ENCODE data around the gene UGDH.
A peak's percentile ranks its signal among the peaks of the same experiment; 100 is the strongest.

UGDH gene

DNA sequence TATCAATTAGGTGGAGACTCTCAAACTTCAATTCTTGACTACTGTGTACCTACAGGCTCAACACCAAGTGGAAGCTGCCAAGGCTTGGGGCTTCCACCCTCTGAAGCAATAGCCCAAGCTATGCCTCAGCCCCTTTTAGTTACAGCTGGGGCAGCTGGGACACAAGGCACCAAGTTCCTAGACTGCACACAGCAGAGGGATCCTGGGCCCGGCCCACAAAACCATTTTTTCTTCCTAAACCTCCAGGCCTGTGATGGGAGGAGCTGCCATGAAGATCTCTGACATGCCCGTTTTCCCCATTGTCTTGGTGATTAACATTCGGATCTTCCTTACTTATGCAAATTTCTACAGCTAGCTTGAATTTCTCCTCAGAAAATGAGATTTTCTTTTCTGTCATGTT is 3.4 kb upstream of the UGDH start:
- peaks cover 20% of the 10 kb centered on the region for H3K79me2 ChIP-seq (ENCODE audit: control insufficient read depth, low read length)
- H3K36me3 ChIP-seq (ENCODE audit: control insufficient read depth, low read length) = peaks cover 7% of the 10 kb centered on the region; the same call in 1 of the 2 replicates
- no peaks in the 10 kb centered on the region for H4K20me1 ChIP-seq (ENCODE audit: control insufficient read depth, insufficient read depth, low read depth, low read length)

DNA sequence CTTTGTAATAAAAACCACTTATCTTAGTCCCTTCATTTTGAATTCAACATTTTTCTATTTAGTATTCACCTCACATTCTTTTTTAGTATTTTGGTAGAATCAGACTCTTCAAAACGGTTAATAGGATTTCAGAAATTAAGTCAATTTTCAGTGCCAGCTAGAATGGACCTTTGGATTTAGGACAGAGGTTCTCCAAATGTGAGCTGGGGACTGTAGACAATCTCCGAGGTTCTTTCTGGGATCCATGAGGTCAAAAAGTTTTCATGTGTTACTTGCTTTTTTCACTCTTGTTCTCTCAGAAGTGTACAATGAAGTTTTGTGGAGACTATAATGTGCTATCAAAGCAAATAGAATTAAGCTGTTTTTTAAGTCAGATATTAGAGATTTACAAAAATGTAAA is 2.3 kb upstream of the UGDH start:
- H3K4me3 ChIP-seq (ENCODE audit: low read length) = no peak overlapping the region
- no peak overlapping the region for H3K4me2 ChIP-seq (ENCODE audit: low read length)
- TF ChIP-seq EZH2phosphoT487 (IDR thresholded peaks at IDR 0.05; ENCODE audit: borderline replicate concordance, low read length) = no peak
- TF ChIP-seq, protein P1, sequence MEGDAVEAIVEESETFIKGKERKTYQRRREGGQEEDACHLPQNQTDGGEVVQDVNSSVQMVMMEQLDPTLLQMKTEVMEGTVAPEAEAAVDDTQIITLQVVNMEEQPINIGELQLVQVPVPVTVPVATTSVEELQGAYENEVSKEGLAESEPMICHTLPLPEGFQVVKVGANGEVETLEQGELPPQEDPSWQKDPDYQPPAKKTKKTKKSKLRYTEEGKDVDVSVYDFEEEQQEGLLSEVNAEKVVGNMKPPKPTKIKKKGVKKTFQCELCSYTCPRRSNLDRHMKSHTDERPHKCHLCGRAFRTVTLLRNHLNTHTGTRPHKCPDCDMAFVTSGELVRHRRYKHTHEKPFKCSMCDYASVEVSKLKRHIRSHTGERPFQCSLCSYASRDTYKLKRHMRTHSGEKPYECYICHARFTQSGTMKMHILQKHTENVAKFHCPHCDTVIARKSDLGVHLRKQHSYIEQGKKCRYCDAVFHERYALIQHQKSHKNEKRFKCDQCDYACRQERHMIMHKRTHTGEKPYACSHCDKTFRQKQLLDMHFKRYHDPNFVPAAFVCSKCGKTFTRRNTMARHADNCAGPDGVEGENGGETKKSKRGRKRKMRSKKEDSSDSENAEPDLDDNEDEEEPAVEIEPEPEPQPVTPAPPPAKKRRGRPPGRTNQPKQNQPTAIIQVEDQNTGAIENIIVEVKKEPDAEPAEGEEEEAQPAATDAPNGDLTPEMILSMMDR (IDR thresholded peaks at IDR 0.05; ENCODE audit: low read depth, low read length, poor library complexity, severe bottlenecking) = no peak
- H3K36me3 ChIP-seq (ENCODE audit: control insufficient read depth, low read length) = peaks cover 7% of the 10 kb centered on the region; the same call in 1 of the 2 replicates
- peaks cover 15% of the 10 kb centered on the region for H3K9me3 ChIP-seq (ENCODE audit: control insufficient read depth, insufficient read depth, low read length)
- no peaks in the 10 kb centered on the region for H3K9me2 ChIP-seq (replicated peaks; ENCODE audit: control insufficient read depth, low read length)
- H3K27me3 ChIP-seq (ENCODE audit: control insufficient read depth, low read length) = no peaks in the 10 kb centered on the region
- H3F3A ChIP-seq (ENCODE audit: control insufficient read depth, insufficient read depth) = no peaks in the 10 kb centered on the region
- no peaks in the 10 kb centered on the region for H4K20me1 ChIP-seq (ENCODE audit: control insufficient read depth, insufficient read depth, low read depth, low read length)
- no peak overlapping the region for H3K27ac ChIP-seq (ENCODE audit: low read depth, low read length)
- peaks cover 27% of the 10 kb centered on the region for H3K79me2 ChIP-seq (ENCODE audit: control insufficient read depth, low read length)
- H3K4me1 ChIP-seq (ENCODE audit: control insufficient read depth, low read length) = peaks cover 15% of the 10 kb centered on the region

More for the DNA sequence above, 3.4 kb upstream of the UGDH start:
- Histone ChIP-seq H3K4me1 (ENCODE audit: control insufficient read depth, low read length) (peaks cover 15% of the 10 kb centered on the region), H3K27ac (ENCODE audit: low read depth, low read length) (no peak overlapping the region), H3K4me3 (ENCODE audit: low read length) (no peak overlapping the region), H3K27me3 (ENCODE audit: control insufficient read depth, low read length) (no peaks in the 10 kb centered on the region), H3K9me3 (ENCODE audit: control insufficient read depth, insufficient read depth, low read length) (peaks cover 15% of the 10 kb centered on the region), H3K9me2 (replicated peaks; ENCODE audit: control insufficient read depth, low read length) (no peaks in the 10 kb centered on the region), H3K4me2 (ENCODE audit: low read length) (no peak overlapping the region), H3F3A (ENCODE audit: control insufficient read depth, insufficient read depth) (no peaks in the 10 kb centered on the region)
- TF ChIP-seq, protein P1 (IDR thresholded peaks at IDR 0.05; ENCODE audit: low read depth, low read length, poor library complexity, severe bottlenecking) = no peak
- TF ChIP-seq EZH2phosphoT487 (IDR thresholded peaks at IDR 0.05; ENCODE audit: borderline replicate concordance, low read length) = no peak

DNA sequence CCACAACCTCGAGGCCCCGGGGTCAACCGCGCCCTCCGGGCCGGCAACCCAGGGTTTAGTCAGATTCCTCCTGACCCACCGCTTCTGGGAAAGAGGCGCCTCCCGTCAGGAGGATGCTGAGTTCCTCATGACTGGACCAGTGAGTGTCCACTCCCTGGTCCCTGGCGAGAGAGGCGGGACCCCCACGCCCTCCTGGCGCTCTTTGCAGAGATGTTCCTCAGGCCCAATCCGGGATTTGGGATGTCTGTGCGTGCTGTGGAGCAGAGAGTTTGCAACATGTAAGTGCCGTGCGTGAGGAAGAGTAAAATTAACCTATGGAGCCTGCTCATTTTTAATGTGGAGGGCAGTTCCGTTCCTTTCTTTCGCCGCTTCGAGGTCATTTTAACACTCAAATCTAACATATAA is 824 bp upstream of the UGDH start:
- TF ChIP-seq, protein P1 (IDR thresholded peaks at IDR 0.05; ENCODE audit: low read depth, low read length, poor library complexity, severe bottlenecking) = no peak
- no peak for TF ChIP-seq EZH2phosphoT487 (IDR thresholded peaks at IDR 0.05; ENCODE audit: borderline replicate concordance, low read length)
- peaks cover 15% of the 10 kb centered on the region for H3K9me3 ChIP-seq (ENCODE audit: control insufficient read depth, insufficient read depth, low read length)
- peaks cover 15% of the 10 kb centered on the region for H3K4me1 ChIP-seq (ENCODE audit: control insufficient read depth, low read length)
- peak overlapping the region; percentile 91 for H3K4me3 ChIP-seq (ENCODE audit: low read length)
- H3F3A ChIP-seq (ENCODE audit: control insufficient read depth, insufficient read depth) = no peaks in the 10 kb centered on the region
- no peaks in the 10 kb centered on the region for H4K20me1 ChIP-seq (ENCODE audit: control insufficient read depth, insufficient read depth, low read depth, low read length)
- no peaks in the 10 kb centered on the region for H3K9me2 ChIP-seq (replicated peaks; ENCODE audit: control insufficient read depth, low read length)
- peak overlapping the region; percentile 92 for H3K4me2 ChIP-seq (ENCODE audit: low read length)
- H3K36me3 ChIP-seq (ENCODE audit: control insufficient read depth, low read length) = peaks cover 7% of the 10 kb centered on the region; the same call in 1 of the 2 replicates
- H3K79me2 ChIP-seq (ENCODE audit: control insufficient read depth, low read length) = peaks cover 33% of the 10 kb centered on the region
- no peaks in the 10 kb centered on the region for H3K27me3 ChIP-seq (ENCODE audit: control insufficient read depth, low read length)
- no peak overlapping the region for H3K27ac ChIP-seq (ENCODE audit: low read depth, low read length)

Data from DOHH2 (cell line).